HG03159 (cell line): ENCODE results near the gene TRDN.

Source experiments
- ATAC-seq: cut with Tn5 transposase; IDR thresholded peaks from one replicate; pipeline ENCODE4 v1.9.1; 2021; ENCODE audit warnings: mild to moderate bottlenecking, moderate library complexity; ENCODE audit not compliant: unreplicated experiment

The TRDN gene

DNA sequence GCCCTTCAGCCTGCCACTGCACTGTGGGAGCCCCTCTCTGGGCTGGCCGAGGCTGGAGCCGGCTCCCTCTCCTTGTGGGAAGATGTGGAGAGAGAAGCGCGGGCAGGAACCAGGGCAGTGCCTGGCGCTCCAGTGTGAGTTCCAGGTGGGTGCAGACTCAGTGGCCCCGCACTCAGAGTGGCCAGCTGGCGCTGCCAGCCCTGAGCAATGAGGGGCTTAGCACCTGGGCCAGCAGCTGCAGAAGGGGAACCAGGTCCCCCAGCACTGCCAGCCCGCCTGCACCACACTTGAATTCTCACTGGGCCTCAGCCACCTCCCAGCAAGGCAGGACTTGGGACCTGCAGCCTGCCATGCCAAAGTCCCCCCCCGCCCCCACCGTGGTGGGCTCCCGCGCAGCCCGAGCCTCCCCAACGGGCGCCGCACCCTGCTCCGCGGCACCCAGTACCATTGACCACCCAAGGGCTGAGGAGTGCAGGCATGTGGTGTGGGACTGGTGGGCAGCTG, 434.8 kb downstream of the TRDN start:
- no peak for ATAC-seq

DNA sequence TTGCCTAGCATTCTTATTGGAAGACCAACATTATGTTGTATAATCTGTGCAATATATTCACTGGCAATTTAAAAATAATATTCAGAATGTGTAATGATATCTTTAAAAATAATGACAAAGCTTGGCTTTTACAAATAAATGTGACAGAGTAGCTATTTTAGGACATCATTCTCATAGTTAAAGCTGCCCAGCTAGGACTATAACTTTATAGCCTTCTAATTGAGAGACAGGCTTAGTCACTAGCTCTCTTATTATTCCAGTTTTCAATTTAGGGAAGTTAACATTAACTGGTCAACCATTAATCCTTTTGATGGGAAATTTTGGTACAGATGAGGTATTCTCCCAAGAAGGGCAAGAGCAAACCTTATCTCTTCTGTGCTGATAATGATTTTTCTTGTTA, 443.5 kb downstream of the TRDN start:
- no peak for ATAC-seq

DNA sequence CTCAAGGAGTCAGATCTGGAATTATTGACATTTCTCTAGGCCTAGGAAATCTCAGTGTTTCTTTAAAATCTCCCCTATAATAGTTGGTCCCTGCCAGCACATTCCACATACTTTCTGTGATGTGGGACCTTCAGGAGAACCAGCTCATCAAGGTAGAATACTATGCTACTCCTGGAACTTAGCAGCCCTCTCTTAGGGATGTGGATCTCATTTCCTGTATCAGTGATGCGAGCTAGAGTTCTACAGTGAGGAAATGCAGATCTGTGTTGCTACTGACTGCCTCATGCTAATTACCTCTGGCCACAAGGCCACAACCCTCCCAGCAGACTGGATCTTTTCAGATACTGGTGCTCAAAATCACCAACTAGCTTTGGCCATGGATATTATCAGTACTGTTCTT, 446.9 kb downstream of the TRDN start:
- ATAC-seq, result no peak

DNA sequence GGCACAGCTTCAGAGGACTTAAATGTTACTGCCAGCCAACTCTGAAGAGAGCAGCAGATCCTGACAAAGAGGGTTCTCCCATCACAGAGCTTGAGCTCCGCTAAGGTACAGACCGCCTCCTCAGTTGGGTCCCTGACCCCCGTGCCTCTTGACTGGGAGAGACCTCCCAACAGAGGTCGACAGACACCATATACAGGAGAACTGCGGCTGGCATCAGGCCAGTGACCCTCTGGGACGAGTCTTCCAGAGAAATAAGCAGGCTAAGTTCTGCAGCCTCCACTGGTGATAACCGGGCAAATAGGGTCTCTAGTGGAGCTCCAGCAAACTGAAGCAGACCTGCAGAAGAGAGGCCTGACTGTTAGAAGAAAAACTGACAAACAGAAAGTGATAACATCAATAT, 453.8 kb downstream of the TRDN start:
- ATAC-seq, result no peak

DNA sequence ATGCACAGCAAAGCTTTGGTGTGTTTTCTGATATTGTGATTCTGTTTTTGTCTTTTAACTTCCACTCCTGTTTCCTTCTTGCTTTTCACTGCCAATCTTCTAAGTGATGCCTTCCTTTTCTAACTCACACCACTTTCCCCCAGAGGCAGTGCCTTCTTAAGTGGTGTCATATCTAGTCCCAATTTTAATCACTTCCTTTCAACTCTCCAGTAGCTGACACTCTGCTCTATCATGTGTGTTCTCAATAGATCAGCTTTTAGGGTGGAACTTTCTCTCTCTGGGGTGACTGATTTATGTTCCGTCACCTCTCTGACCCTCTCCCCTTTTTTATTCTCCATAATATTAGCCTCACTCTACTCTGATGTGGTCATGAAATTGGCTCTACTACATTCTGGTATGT, 460.0 kb downstream of the TRDN start:
- ATAC-seq, result no peak

DNA sequence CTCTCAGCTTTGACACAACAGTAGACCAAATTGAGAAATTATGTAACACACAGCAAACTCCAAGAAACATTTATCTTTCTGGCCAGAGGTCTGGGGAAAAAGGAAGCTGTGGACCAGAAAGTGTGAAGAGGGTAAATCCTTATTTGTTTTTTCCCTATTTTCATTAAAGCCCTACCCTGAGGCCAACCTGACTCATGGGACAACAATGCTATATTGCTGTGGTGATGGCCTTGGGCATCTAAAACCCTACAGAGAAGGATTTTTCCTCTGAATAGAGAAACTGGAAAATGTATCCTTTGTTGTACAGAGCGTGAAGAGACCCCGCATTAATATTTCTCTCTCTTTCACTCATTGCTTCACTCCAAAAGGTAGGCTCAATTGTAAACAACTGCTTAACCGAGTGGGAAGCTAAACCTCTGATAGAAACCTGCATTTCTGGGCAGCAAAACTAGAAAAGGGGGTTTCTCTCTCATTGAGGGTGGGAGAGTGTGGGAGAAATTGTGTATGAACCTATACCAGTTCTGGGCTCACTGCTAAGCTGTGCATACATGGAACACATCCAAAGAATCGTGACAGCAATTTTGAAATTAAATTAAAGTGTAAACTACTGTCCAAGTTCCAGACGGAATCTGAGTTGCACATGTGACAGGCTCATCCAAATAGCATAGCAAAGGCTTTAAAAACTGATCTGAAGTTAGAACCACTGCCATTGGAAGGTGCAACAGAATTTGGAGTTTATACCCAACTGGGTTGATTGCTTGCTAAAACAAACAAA, 465.2 kb downstream of the TRDN start:
- no peak for ATAC-seq

DNA sequence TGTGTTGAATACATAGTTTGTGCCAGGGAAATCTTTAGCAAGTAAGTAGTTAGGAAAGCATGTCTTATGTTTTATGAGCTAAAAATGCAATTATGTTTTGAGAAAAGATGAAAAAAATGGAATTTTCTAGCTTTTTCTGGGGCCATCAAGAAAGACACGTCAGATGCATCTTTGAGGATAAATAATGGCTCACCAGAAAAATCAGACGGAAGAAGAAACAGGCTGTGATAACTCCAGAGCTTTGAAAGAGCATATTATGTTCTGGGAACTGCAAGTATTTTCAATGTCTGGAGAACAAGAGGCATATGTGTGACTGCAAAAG, 467.0 kb downstream of the TRDN start:
- ATAC-seq, result no peak

DNA sequence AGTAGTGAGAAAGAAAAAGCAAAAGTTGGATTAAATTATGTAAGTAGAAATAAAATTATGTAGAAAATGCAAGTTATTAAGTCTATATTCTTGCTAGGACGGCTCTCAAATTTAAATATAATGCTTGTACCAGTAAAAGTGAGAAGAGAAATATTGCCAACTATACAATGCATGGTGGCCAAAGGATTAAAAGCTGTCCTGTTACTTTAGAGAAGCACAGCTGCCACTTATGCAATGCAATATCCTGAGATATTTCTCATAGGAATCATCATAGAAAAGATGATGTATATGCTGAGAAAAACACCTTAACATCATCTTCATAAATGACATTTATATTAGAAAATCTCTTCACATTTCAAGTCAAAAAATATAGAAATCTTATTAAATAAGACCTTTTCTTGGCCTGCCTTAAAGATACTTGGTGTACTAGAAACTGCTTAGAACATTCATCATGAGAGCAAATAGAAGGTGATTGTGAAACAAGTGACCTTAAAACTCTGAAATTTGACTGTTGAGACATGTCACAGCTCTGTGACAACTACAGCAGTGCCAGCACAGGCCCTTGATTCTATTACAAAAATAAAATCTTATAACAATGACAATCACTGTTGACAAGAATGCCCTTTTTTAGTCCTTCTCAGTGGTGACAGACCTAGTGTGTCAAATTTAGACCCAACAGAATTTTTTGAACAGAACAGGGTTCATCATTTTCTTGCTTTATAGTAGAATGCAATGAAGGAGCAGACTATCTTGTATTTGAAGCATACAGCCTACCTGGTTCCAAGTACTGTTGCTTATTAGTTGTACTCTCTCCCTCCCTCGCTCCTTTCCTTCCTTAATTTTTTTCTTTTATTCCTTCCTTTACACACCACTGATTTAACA, 467.6 kb downstream of the TRDN start:
- ATAC-seq, result no peak

DNA sequence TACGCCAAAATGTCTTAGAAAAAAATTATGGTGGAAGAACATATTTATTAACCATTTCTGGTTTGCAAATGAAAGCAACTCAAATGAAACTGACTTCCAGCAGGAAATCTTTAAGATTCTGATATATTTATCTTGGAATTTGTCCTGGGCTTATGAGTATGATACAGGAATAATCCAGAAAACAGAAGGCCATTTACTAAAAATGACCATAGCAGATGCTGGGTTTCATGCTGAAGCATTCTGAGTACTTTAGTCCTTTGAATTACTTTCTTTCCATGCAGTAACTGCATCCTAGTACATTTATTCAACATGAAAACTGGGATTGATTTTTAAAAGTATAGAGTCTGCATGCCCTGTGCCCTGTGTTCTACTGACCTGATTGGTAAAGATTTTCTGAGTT, 468.3 kb downstream of the TRDN start:
- ATAC-seq, result no peak
